Middle frontal gyrus (tissue), 1 donor: ENCODE measurements around the gene DDX47.

Experiments used
- DNase-seq: peaks from one replicate; pipeline ENCODE4 v3.0.0-alpha.2; 2015; ENCODE audit warnings: low spot score; ENCODE audit errors: extremely low spot score

The DDX47 gene

DNA sequence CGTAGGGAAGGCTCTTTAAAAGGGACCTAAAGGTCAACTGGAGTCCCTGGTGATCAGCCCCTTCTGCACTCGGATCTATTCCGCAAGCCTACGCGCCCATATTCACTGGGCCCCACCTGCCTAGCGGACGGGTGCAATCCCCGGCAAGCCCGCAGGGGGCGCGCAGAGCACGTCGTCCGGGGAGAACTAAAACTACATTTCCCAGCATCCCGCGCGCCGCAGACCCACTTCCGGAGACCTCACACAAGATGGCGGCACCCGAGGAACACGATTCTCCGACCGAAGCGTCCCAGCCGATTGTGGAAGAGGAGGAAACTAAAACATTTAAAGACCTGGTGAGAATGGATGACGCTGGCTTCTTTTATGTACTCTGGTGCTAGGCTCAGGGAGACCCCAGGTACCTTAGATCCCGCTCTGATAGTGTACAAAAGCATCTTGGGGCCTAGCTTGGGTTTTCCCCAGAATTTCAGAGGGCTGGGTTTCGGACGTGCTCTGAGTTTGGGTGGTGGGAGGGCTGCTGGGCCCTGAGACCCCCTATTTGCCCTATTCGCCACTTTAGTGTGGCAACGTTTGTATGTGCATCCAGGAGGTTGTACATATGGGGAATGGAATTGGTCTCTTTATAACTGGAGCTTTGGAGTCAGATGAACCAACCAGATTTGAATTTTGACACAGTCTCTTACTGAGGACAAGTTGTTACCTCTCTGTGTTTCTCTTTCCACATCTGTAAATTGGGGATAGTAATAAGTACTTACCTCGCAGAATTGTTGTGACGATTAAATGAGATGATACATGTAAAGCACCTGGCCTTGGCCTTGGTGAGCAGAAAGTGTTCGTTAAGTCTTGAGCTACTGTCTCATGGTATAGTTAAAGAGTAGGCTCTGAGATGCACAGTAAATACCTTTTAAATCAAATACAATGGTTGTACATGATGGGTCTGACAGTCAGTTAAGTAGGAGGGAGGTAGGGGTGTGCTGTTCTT lies at the start of gene DDX47:
Gene DDX47, plus strand, starts transcription at position 227 of the 982 bp plus-strand sequence. Its CDS starts 22 bp downstream, at position 249.
- peak; percentile 81 for DNase-seq

DNA sequence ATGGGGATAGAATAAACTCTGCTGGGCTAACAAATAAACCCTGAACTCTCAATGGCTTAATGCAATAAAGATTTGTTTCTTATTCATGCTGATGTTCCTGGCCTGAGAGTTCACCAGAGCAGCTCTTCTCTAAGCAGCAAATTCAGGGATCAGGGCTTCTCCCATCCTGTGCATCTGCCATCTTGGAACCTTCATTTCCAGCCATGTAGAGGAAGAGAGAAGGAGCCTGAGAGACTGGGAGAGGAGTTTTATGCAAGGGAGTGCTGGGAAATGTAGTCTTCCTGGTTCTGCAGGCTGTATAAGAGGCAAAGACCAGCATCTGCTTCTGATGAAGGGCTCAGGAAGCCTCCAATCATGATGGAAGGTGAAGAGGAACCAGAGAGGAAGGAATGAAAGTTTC lies 48.3 kb upstream of the DDX47 start:
- DNase-seq: no peak

DNA sequence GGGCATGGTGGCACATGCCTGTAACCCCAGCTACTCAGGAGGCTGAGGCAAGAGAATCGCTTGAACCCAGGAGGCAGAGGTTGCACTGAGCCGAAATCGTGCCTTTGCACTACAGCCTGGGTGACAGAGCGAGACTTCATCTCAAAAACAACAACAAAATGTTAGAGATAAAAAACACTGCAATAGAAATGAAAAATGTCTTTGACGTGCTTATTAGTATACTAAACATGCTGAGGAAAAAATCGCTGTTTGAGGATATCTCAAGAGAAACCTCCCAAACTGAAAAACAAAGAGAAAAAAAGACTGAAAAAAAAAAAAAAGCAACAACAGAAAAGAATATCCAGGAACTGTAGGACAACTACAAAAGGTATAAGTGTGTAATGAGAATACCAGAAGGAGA lies 42.9 kb upstream of the DDX47 start:
- DNase-seq: no peak

DNA sequence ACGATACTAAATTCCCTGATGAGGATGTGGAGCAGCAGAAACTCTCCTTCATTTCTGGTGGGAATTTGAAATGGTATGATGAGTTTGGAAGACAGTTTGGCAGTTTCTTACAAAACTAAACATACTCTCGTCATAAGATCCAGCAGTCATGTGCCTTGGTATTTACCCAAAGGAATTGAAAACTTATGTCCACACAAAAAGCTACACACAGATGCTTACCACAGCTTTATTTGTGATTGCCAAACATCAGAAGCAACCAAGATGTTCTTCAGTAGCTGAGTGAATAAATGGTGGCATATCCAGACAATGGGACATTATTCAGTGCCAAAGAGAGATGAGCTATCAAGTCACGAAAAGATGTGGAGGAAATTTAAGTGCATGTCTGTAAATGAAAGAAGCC lies 38.4 kb upstream of the DDX47 start:
- no peak for DNase-seq

DNA sequence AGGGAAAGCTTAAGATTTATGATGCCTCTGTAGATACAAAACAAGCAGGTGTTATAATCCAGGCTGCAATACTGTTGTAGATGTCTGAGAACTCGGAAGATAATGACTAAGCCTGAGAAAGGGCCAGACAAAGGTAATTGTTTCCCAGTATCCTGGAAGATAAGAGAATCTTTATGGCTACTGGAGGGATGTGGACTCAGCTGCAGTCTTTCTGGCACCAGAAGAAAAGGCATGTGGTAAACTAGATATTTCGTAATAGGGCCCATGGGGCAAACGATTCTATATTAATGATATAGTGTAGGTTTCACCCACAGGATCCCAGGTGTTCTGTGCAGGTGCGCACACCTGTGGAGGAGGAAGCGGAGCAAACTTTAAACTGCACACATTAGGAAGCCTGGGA lies 36.9 kb upstream of the DDX47 start:
- no peak for DNase-seq

DNA sequence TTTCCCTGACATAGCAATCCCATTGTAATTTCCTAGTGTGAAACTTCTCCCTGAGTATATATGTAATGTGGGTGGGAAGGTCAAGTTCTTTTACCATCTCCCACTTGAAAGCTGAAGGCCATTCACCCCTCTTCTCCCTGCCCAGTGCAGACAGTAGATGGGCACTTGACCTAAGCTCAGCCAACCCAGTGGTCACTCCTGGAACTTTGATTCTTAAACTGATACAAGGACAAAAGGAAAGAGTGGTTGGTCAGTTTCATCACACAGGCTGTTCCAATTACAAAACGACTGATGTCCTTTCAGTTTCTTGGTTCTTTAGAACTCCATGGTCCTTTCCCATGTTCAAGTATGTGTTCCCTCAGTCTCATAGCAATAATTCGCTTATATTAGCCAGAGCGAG lies 36.1 kb upstream of the DDX47 start:
- DNase-seq: no peak

DNA sequence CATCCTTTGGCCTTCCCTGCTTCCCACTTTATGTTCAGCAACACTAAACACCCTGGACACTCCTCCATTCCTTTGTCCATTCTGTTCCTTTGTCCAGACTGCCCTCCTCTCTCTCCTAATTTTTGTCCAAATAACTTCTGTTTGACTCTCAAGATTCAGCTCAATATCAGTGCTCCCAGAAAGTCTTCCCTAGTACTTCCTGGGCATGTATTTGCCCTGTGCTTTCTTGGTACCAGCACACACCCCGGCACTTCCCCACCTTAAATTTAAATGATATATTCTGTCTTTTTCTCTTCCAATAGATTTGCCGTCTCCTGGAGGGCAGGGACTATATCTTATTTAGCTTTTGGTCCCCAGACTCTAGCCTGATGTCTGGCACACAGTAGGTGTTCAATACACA lies 34.1 kb upstream of the DDX47 start:
- DNase-seq: no peak

DNA sequence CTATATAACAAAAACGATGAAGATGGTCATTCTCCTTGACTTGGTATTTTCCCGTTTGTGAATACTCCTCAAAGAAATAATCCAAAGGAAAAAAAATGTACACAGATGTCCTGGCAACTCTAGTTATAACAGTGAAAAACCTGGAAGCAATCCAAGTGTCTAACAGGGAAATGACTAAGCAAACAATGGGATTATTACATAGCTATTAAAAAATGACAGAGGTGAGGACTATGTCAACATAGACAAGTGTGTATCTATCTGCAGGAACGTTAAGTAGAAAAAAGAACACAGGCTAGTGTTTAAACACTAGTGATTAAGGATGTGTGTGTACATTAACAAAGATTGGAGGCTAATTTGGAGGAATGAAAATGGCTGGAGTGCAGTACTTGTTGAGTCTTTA lies 33.6 kb upstream of the DDX47 start:
- DNase-seq: no peak

DNA sequence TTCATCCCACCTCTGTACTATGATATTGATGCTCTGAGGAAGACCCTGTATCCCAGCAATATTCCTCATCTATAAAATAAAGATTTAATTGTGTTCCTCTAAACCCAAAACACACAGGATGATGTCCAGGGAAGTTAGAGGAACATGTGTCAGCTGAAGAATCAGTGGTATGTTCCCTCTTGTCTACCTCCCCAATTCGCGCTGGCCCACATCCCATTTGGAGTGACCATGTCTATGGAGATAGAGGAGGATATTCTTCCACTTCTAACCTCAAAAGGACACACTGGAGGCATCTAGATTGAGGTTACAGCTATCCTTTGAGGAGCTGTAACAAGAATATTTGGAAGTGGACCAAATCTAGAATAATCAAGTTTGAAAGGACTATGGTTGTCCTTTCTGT lies 29.0 kb upstream of the DDX47 start:
- DNase-seq: no peak

DNA sequence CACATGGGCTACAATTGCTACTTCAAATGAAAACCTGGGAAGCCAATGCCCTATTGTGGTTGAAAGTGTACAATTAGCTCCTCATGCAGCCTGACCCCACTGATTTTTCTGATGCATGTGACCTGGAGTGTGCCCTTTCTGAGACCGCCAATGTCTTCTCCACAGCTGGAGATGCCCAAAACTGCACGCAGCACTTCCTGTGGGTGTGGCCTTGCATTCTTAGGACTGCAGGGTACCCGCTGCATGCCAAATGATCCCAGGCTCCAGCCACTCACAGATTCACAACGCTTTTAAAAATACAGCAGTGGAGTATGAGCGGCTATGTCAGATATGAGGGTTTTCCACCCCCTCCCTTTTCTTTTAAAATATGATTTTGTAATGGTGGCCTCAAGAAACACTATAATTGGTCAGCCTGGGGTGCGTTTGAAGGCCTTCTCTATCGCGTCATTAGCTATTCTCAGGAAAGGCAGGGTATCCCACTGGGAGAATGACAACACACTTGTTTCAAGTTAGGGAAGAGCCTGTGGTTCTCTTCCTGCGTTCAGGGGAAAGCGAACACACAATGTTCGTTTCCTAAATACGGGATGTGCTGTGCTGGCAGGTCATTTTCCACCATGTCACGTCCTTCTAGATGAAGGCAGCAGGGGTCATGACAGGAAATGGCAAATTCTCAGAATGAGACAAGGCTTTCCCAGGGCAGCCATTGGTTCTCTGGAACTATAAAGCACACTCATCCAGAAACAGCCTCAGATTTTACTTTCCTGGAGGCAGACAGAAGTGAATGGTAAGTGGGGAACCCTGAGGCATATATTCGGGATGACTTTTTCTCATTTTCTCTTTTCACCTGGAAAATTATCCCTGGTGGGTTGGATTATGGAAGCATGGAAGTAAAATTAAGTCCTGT lies 28.0 kb upstream of the DDX47 start, which contains the start of gene APOLD1:
Gene APOLD1, plus strand, starts transcription at position 749 of the 904 bp plus-strand sequence. Its CDS starts 33 bp downstream, at position 782.
- DNase-seq: no peak

DNA sequence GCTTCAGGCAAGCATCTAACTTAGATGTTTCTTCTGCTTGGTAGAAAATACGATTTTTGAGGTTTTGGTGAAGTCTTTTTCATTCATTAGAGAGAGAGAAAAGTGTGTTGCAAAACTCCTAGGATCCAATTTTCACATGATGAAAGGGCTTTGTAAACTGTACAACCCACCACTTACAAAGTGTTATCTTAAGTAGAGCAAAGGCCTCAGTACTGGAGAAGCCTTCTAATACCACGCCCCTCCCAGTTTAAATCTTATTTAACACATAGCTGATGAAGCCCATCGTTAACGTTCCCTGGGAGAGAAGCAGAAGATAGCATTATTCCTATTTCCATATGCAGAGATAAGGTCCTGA lies 26.8 kb upstream of the DDX47 start:
- no peak for DNase-seq

DNA sequence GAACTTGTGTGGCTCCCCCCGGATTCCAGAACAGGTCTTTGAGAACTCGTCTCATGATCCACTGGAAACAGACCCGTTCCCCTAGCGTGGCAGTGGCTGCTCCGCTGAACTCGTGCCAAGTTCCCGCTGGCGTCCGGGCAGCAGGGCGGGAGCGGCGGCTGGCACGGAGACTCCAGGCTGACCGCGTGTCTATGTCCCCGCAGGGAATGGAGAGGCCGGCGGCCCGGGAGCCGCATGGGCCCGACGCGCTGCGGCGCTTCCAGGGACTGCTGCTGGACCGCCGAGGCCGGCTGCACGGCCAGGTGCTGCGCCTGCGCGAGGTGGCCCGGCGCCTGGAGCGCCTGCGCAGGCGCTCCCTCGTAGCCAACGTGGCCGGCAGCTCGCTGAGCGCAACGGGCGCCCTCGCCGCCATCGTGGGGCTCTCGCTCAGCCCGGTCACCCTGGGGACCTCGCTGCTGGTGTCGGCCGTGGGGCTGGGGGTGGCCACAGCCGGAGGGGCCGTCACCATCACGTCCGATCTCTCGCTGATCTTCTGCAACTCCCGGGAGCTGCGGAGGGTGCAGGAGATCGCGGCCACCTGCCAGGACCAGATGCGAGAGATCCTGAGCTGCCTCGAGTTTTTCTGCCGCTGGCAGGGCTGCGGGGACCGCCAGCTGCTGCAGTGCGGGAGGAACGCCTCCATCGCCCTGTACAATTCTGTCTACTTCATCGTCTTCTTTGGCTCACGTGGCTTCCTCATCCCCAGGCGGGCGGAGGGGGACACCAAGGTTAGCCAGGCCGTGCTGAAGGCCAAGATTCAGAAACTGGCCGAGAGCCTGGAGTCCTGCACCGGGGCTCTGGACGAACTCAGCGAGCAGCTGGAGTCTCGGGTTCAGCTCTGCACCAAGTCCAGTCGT lies 26.2 kb upstream of the DDX47 start:
- peak; percentile 75 for DNase-seq

DNA sequence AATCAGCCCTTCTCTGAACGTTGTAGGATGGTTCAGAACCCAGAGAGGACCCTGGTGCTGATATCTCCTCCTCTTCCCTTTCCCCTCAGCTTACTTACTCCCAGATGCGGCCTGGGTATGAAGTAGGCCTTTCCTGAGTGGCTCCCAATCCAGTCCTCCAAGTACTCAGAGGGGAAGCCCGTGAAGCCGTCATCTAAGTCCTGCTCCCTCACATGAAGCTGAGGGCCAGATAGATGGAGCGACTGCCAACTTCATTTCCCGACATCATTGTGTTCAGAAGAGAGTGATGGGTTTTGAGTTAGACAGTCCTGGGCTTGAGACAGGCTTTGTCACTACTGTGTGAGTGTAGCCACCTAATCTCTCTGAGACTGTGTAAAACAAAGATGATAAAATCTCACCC lies 25.0 kb upstream of the DDX47 start:
- DNase-seq: no peak

DNA sequence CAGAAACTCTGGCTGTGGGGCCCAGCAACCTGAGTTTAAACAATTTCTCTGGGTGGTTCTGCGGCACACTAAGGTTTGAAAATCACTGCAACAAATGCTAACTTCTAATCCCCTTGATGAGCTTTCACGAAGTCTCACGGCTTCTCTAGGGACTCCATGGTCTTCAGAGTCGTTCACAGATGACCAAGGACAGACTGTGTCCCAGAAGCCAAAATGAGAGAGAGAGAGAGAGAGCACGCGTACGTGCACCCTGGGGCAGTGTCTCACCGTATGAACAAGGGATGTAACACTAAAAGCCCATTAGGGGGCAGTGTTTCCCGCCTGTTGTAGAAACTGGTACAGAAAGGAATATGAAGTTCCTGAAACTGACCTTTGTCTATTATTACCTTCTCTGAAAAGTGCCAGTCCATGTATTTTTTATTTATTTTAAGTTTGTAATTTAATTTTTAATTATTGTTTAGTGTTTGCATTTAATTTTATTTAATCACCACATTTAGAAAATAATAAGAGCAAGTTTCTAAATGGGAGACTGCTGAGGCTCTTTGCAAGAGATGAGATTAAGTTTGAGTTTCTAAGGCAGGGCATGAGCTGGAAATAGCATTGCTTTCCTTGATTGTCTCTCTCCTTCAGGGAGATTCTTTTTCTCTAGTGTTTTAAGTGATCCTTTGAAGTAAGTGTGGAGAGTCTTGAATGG lies 24.3 kb upstream of the DDX47 start:
- peak; percentile 46 for DNase-seq

DNA sequence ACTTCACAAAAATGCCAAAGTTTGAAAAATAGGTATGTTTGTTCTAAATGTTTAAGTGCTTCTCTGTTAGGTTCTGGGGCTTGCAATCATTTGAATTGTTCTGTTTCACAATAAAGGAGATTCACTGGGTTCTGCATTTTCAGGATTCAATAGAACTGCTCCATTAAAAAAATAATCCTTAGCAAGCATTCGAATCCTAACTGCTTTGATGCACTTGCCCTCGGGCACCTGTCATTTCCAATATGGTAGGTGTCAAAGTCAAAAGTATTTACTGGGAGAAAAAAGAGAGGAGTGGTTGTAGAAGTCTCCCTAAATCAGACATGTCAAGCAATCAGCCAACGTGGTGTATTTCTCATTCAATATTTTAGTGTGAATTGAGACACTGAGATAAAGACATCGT lies 22.2 kb upstream of the DDX47 start:
- no peak for DNase-seq

DNA sequence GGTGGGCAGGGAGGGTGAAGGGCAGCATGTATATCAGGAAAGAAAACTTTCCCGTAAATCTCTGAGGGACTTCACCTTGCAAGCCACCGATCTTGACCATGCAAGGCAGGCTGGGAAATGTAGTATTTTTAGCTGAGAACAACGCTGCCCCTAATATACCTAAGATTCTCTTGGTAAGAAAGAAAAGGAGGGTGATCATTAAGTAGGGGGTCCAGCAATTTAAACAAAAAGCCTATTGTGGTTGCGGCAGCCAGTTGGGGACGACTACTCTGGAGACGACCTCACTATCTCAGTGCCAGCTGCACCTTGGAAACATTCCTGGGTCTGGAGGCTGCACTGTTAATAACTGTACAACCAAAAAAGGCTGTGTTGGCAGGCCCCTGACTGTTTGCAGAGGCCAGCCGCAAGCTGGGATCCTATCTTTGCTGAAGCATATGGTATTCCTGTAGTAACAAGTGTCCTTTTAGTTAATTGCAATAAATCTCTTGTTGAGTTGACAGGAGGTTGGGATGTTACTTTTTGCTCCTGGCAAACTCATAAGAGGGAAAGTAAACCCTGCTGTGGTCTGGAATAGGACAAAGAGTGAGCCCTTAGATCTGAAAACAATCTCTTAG lies 21.3 kb upstream of the DDX47 start:
- DNase-seq: no peak

DNA sequence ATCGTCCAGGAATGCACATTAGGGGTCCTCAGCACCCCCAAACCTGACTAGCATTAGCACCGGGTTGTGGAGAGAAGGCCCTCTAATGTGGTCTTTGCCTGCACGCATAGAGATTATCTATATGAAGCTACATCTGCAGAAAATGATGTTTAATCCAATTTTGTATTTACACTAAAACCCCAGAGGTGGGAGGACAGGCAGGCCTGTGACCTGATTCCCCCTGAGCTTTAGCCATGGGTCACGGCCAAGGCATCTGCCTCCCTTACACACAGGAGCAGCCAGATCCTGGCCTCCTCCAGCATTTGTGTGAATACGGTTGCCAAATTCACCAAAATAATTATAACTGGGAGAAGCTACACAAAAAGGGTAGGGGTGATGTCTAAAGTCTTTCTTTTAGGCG lies 20.7 kb upstream of the DDX47 start:
- no peak for DNase-seq

DNA sequence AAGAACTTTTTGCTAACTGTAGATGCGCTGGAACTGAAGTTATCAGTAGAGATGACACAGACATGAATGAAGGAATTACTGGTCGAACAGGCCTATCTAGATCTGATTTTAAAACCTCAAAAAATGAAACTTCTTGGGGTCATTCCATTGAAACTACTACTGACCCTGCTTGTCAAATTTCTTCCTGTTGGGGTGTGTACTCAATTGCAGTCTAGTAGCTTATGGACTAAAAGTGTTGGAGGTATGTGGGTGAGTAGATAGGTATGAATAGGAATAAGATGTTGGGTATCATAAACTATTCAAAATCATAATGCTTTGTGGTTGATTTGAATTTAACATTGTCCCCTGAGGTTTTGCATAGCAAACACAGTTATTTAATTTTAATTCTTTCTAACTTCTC lies 18.5 kb upstream of the DDX47 start:
- no peak for DNase-seq

DNA sequence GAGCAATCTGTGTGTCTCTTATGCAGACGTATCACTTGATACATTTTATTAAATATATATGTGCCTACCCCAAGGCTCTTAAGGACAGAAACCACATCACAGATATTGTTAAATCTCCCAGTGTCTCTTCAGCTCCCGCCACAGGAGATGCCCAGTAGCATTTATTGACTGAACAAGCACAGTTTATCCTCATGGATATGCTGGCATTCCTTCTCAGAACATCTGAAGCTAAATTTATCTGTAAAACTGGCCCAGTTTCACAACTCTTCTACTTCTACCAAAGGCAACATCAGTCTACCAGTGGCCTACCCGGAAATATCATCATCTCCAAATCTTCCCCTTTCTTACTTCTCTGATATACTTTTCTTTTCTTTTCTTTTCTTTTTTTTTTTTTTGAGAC lies 17.0 kb upstream of the DDX47 start:
- DNase-seq: no peak
